ENCODE results near the gene SRXN1. TPM values are rescaled to one million over a fixed set of nuclear protein-coding genes. Genes with fewer than 3 reads are reported as not detected.

Gene SRXN1
- polyA plus RNA-seq, 1 experiment = 64.6 TPM

DNA sequence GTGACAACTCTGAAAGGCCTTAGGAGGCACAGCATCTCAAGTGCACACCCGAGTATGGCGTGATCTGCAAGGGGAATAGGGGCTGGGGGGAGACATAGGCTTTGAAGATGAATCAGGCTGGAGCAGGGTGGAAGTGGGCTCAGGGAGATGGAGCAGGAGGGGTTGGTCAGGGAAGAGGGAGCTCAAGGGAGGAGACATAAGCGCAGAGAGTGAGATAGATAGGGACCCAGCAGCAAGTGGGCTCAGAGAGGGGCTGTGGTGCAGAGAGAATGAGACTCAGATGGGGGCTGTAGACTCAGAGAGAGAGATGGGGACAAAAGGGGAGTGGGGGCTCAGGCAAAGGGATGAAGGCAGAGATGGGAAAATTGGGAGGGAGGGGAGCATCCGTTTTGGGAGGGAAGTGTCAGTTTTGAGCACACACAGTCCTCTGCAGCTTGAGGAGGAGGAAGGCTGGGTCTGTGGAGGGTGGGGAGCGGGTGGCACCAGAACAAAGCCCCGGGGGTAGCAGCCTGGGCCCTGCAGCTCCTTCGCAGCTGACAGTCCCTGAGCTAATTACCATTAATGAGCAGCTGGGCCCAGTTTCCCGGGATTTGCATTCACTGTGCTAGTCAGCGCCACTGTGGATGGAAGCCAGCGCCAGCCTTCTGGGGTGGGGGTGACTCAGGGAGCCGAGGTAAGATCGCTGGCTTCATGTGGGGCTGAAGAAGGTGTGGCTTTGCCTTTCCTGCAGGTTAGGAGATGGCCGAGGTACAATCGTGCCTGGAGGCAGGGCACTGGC lies 18.7 kb downstream of the SRXN1 start:
- ChIA-PET CTCF (interaction anchor here (1.6 kb wide), 1 partner anchor 11 kb away, joined by 7 read pairs; no protein-coding TSS in a partner anchor), POLR2A (no interaction called here)
- peaks cover 35% of the 10 kb centered on the region for H3K27me3 ChIP-seq (ENCODE audit: control insufficient read depth, insufficient read depth, low read length)
- no peak overlapping the region for H3K27ac ChIP-seq (ENCODE audit: low read depth, low read length)
- TF ChIP-seq, protein P1, sequence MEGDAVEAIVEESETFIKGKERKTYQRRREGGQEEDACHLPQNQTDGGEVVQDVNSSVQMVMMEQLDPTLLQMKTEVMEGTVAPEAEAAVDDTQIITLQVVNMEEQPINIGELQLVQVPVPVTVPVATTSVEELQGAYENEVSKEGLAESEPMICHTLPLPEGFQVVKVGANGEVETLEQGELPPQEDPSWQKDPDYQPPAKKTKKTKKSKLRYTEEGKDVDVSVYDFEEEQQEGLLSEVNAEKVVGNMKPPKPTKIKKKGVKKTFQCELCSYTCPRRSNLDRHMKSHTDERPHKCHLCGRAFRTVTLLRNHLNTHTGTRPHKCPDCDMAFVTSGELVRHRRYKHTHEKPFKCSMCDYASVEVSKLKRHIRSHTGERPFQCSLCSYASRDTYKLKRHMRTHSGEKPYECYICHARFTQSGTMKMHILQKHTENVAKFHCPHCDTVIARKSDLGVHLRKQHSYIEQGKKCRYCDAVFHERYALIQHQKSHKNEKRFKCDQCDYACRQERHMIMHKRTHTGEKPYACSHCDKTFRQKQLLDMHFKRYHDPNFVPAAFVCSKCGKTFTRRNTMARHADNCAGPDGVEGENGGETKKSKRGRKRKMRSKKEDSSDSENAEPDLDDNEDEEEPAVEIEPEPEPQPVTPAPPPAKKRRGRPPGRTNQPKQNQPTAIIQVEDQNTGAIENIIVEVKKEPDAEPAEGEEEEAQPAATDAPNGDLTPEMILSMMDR (IDR thresholded peaks at IDR 0.05; ENCODE audit: low read depth, low read length) = no peak
- DNase-seq (ENCODE audit: low read depth, low spot score) = no peak
- H3K9me3 ChIP-seq (ENCODE audit: control insufficient read depth, insufficient read depth, low read length) = no peaks in the 10 kb centered on the region
- no peak overlapping the region for H3K4me3 ChIP-seq (ENCODE audit: low read depth, low read length)

DNA sequence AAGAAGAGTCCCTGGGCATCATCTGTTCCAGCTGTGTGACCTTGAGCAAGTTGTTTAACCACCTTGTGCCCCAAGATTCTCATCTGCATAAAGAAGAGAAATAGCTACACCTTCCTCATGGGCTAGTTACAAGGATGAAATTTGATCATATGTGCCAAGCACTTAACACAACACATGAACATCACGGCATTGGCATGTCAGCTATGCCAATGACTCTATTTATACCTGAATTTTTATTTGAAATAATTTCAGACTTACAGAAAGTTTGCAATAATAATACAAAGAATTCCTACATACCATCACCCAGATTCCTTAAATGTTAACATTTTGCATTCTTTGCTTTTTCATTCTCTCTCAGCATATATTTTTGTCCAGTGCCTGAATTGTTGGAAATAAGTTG lies 21.9 kb downstream of the SRXN1 start:
- POLR2A ChIA-PET = no interaction called here
- no peak for DNase-seq (ENCODE audit: low read depth, low spot score)
- H3K27ac ChIP-seq (ENCODE audit: low read depth, low read length) = no peak overlapping the region
- CTCF ChIA-PET = interaction anchor here (0.5 to 2.8 kb wide), 3 partner anchors 14 to 1125 kb away, joined by 3 to 9 read pairs (median 3); no protein-coding TSS in a partner anchor
- TF ChIP-seq, protein P1 (IDR thresholded peaks at IDR 0.05; ENCODE audit: low read depth, low read length) = no peak
- H3K4me3 ChIP-seq (ENCODE audit: low read depth, low read length) = no peak overlapping the region
- no peaks in the 10 kb centered on the region for H3K9me3 ChIP-seq (ENCODE audit: control insufficient read depth, insufficient read depth, low read length)
- H3K27me3 ChIP-seq (ENCODE audit: control insufficient read depth, insufficient read depth, low read length) = peaks cover 43% of the 10 kb centered on the region

DNA sequence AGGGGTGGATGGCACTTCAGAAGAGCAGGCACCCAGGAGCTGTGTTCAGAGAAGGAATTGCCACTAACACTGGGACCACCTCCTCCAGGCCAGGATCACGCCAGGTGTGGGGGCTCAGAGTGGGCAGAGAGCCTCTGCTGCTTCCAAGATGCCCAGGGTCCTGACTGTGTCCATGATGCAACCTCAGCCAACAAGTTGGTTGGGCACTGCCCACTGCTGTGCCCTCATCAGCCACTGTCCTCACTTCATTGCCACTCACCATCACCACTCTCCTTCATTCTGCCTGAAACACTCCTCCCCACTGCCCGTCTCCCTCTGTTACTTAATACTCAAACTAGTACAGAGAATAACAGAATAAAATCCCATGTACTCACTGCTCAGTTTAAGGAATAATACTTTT lies 26.4 kb downstream of the SRXN1 start:
- DNase-seq (ENCODE audit: low read depth, low spot score) = no peak
- Histone ChIP-seq H3K27me3 (ENCODE audit: control insufficient read depth, insufficient read depth, low read length) (peaks cover 27% of the 10 kb centered on the region), H3K4me3 (ENCODE audit: low read depth, low read length) (no peak overlapping the region), H3K27ac (ENCODE audit: low read depth, low read length) (no peak overlapping the region), H3K9me3 (ENCODE audit: control insufficient read depth, insufficient read depth, low read length) (no peaks in the 10 kb centered on the region)
- POLR2A ChIA-PET = no interaction called here
- TF ChIP-seq, protein P1 (IDR thresholded peaks at IDR 0.05; ENCODE audit: low read depth, low read length) = no peak
- CTCF ChIA-PET = interaction anchor here (2.0 kb wide), 1 partner anchor 19 kb away, joined by 6 read pairs; no protein-coding TSS in a partner anchor

DNA sequence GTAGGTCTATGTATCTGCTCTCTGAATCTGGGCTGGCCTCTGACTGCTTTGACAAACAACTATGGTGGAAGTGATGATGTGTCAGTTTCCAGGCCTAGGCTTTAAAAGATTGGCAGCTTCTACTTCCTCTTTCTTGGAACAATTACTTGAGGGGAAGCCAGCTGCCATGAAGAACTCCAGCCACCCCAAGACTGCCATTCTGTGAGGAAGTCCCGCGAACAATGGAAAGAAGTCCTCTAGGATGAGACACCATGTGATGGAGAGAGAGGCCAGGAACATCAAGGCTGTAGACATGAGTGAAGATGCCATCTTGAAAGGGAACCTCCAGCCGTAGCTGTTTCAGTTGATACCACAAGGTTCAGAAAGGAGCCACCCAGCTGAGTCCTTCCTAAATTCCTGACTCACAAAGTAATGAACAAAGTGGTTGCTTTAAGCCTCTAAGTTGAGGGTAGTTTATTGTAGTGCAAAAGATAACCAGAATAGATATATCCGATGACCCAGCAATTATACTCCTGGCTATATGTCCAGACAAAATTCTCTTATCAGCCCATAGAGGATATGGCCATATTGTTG lies 27.6 kb downstream of the SRXN1 start:
- DNase-seq (ENCODE audit: low read depth, low spot score) = no peak
- no peak overlapping the region for H3K27ac ChIP-seq (ENCODE audit: low read depth, low read length)
- no peaks in the 10 kb centered on the region for H3K9me3 ChIP-seq (ENCODE audit: control insufficient read depth, insufficient read depth, low read length)
- no peak overlapping the region for H3K4me3 ChIP-seq (ENCODE audit: low read depth, low read length)
- H3K27me3 ChIP-seq (ENCODE audit: control insufficient read depth, insufficient read depth, low read length) = peaks cover 34% of the 10 kb centered on the region
- ChIA-PET POLR2A (no interaction called here), CTCF (interaction anchor here (0.6 kb wide), 1 partner anchor 102 kb away, joined by 3 read pairs; no protein-coding TSS in a partner anchor)
- TF ChIP-seq, protein P1 (IDR thresholded peaks at IDR 0.05; ENCODE audit: low read depth, low read length) = no peak

DNA sequence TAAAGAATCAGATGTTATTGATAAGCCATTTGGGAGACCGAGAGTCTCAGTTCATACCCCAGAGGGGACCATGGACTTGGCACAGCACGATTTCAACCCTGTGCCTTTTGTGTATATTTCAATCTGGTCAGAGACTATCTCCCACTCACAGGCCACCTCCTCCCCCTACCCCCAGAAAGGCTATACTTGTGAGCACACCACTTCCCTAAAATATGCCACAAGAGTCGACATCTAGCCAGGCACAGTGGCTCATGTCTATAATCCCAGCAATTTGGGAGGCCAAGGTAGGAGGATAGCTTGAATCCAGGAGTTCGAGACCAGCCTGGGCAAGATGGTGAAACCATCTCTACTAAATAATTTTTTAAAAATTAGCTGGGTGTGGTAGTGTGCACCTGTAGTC lies 29.3 kb downstream of the SRXN1 start:
- H3K27ac ChIP-seq (ENCODE audit: low read depth, low read length) = no peak overlapping the region
- H3K4me3 ChIP-seq (ENCODE audit: low read depth, low read length) = no peak overlapping the region
- H3K9me3 ChIP-seq (ENCODE audit: control insufficient read depth, insufficient read depth, low read length) = no peaks in the 10 kb centered on the region
- TF ChIP-seq, protein P1 (IDR thresholded peaks at IDR 0.05; ENCODE audit: low read depth, low read length) = no peak
- ChIA-PET POLR2A (no interaction called here), CTCF (interaction anchor here (0.5 to 1.6 kb wide), 2 partner anchors 22 to 104 kb away, joined by 7 to 8 read pairs; no protein-coding TSS in a partner anchor)
- peaks cover 34% of the 10 kb centered on the region for H3K27me3 ChIP-seq (ENCODE audit: control insufficient read depth, insufficient read depth, low read length)
- DNase-seq (ENCODE audit: low read depth, low spot score) = no peak

All from AG04450 (cell line).